Stimulated activated CD8-positive, alpha-beta memory T cell treated with anti-CD3 and anti-CD28 coated beads, Interleukin-15, amount 100 ng/mL, for 4 hours (primary cell): ENCODE data around the gene NUFIP2.
"Not testable (repeated sequence)": the region's sequence is repeated elsewhere in the genome, so short reads cannot be mapped to it uniquely, and the experiment has no call there.

Experiments
- DNase-seq, 2 donors: peaks; one replicate each; pipeline ENCODE4 v3.0.0-alpha.2; 2020; ENCODE audit warnings: low read depth in 2 of 2

Gene NUFIP2

GRCh38 chr17:29278692-29279091, 15.3 kb downstream of the NUFIP2 start:
- no peak for DNase-seq

- DNase-seq = no peak
These were observed 20.0 kb downstream of the NUFIP2 start for GRCh38 chr17:29273924-29274323.

- DNase-seq = not testable (repeated sequence)
These were observed 22.0 kb downstream of the NUFIP2 start for GRCh38 chr17:29271980-29272379.

GRCh38 chr17:29263916-29264315, 30.0 kb downstream of the NUFIP2 start:
- DNase-seq = no peak

- no peak for DNase-seq
These were observed 36.2 kb downstream of the NUFIP2 start for GRCh38 chr17:29257756-29258155.

GRCh38 chr17:29256735-29257466, 37.0 kb downstream of the NUFIP2 start:
- DNase-seq = no peak

- DNase-seq = no peak
These were observed 37.9 kb downstream of the NUFIP2 start for GRCh38 chr17:29255926-29256522.

- no peak for DNase-seq
These were observed 40.9 kb downstream of the NUFIP2 start for GRCh38 chr17:29253037-29253436.

- no peak for DNase-seq
These were observed 41.7 kb downstream of the NUFIP2 start for GRCh38 chr17:29252101-29252791.

- DNase-seq = no peak
These were observed 42.8 kb downstream of the NUFIP2 start for GRCh38 chr17:29251184-29251583.

- DNase-seq = no peak
These were observed 43.3 kb downstream of the NUFIP2 start for GRCh38 chr17:29250666-29251065.

- no peak for DNase-seq
These were observed 45.1 kb downstream of the NUFIP2 start for GRCh38 chr17:29248845-29249244.

- DNase-seq = no peak
These were observed 46.7 kb downstream of the NUFIP2 start for GRCh38 chr17:29247219-29247618.

GRCh38 chr17:29246628-29247027, 47.3 kb downstream of the NUFIP2 start, which contains the start of gene CRYBA1:
Gene CRYBA1, plus strand, starts transcription at chr17:29246859. Its CDS starts 5 bp downstream, at chr17:29246864.
- DNase-seq = no peak

- no peak for DNase-seq
These were observed 48.5 kb downstream of the NUFIP2 start for GRCh38 chr17:29245401-29245800.

GRCh38 chr17:29243792-29244191, 50.2 kb downstream of the NUFIP2 start:
- DNase-seq = no peak

- DNase-seq = no peak
These were observed 51.2 kb downstream of the NUFIP2 start for GRCh38 chr17:29242790-29243189.

- DNase-seq = no peak
These were observed 51.9 kb downstream of the NUFIP2 start for GRCh38 chr17:29242051-29242450.

- no peak for DNase-seq
These were observed 52.7 kb downstream of the NUFIP2 start for GRCh38 chr17:29240968-29241963.

GRCh38 chr17:29240477-29240876, 53.5 kb downstream of the NUFIP2 start:
- no peak for DNase-seq

- DNase-seq = no peak
These were observed 55.7 kb downstream of the NUFIP2 start for GRCh38 chr17:29238133-29238850.
